GM19025 (cell line): ENCODE results near the gene POM121.
"Not testable (repeated sequence)": the region's sequence is repeated elsewhere in the genome, so short reads cannot be mapped to it uniquely, and the experiment has no call there.

Experiments
- ATAC-seq: cut with Tn5 transposase; IDR thresholded peaks from one replicate; pipeline ENCODE4 v1.9.1; 2021; ENCODE audit warnings: mild to moderate bottlenecking, low read depth, moderate library complexity; ENCODE audit not compliant: unreplicated experiment

POM121 gene

DNA sequence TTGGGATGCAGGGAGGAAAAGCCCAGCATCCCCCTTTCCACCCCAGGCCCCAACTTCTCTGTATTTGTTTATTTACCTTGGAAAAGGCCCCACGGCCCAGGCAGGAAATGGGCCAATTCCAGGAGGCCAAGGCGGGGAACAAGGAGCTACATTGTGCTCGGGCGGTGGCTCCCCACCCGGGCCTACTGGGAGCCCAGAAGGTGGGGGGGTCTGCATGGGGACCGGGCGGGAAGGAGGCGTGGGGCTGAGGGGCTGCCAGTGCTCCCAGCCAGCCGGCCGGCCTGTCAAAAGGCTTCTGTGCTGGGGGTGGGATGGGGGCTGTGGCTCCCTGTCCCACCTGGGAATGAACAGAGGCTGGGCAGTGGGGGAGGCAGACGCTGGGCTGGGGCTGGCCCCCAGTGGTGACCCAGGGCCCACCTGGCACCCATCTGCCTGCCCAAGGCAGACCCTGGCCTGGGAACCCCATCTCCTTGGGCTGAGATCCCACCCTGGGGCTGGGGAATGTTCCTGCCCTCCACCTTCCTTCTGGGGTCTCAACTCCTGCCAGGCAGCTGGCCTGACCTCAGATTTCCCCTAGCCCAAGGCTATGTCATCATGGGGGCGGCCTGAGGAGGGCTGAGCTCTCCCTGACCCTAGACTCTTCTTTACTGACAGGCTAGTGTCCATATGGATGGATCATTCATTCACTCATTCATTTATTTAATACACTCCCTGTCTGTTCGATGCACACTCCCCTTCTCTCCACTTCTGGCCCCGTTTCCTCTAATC, 65.4 kb downstream of the POM121 start:
- not testable (repeated sequence) for ATAC-seq

DNA sequence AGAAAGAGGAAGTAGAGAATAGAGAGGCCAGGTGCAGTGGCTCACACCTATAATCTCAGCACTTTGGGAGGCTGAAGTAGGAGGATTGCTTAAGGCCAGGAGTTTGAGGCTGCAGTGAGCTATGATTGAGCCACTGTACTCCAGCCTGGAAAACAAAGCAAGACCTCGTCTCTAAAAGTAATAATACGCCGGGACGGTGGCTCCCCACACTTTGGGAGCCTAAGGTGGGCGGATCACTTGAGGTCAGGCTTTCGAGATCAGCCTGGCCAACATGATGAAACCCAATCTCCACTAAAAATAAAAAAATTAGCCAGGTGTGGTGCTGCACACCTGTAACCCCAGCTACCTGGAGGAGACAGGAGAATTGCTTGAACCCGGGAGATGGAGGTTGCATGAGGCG, 70.6 kb downstream of the POM121 start:
- ATAC-seq, result not testable (repeated sequence)

DNA sequence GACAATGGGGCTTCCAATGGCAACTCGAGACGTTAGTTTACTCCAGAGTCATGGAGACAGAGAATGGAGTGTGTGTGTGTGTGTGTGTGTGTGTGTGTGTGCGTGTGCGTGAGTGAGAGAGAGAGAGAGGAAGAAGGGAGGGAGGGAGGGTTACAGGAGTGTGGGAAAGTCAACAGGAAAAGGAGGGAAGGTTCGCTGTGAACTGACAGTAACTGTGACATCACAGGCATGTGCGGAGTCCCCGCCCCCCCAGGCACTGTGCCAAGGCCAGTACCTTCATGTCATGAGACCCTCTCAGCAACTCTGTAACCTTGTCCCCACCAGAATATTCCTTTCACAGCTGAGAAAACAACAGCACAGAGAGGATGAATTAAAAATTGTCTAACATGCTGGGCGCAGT, 72.6 kb downstream of the POM121 start:
- not testable (repeated sequence) for ATAC-seq

DNA sequence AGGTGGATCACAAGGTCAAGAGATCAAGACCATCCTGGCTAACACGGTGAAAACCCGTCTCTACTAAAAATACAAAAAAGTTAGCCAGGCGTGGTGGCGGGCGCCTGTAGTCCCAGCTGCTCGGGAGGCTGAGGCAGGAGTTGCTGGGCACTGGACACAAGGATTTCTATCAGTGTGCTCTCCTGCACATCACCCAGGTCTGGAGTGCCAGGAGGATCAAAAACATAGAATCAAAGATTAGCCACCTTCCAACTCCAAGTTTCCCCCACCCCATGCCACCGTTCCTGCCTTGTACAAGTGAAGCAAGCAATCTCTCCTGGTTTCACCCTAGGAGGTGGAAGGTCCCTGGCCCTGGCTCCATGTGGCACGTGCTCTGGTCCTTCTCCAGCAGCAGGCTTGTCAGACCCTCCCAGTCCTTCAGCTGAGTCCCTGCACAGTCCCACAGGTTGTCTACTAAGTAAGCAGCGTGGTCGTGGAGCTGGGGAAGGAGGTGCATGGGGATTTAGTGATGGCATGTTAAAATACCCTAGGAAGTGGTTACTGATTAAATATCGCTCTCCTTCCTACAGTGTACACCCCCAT, 73.1 kb downstream of the POM121 start:
- not testable (repeated sequence) for ATAC-seq
